Testis (tissue), 2 donors: ENCODE measurements around the gene KLHL29.

Experiments used
- POLR2A ChIP-seq: fragments of 450-650 bp; IDR thresholded peaks from one replicate; pipeline ENCODE4 v1.6.1; 2017; ENCODE audit warnings: antibody characterized with exemption, mild to moderate bottlenecking, moderate library complexity
- TF ChIP-seq, protein P1 (sequence below), 3 experiments: fragments of 450-650 bp in 2 of 3; fragments of 200-600 bp in 1 of 3; sonication (generic) in 1 of 3; IDR thresholded peaks; one replicate each; pipeline ENCODE4 v1.5.1; 2016 to 2019; ENCODE audit warnings: antibody characterized with exemption in 3 of 3, mild to moderate bottlenecking in 2 of 3, moderate library complexity in 1 of 3

DNA sequence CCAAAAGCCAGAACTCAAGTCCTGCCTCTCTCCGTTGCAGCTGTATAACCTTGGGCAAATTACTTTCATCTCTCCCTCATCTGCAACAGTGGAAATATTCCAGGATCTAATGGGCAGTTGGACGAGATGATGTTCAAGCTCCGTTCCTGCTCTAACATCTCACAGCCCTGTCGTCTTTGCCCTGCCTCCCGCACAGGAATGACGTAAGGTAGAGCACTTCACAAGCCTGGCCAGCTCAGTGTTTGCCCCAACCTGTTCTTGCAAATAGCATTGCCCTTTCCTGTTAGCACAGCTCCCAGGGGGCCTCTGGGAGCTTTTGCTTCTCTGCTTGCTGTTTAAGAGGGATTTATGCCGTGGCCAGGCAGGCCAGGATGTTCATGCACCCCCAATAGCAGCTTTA, 107.9 kb downstream of the KLHL29 start:
- TF ChIP-seq, protein P1, sequence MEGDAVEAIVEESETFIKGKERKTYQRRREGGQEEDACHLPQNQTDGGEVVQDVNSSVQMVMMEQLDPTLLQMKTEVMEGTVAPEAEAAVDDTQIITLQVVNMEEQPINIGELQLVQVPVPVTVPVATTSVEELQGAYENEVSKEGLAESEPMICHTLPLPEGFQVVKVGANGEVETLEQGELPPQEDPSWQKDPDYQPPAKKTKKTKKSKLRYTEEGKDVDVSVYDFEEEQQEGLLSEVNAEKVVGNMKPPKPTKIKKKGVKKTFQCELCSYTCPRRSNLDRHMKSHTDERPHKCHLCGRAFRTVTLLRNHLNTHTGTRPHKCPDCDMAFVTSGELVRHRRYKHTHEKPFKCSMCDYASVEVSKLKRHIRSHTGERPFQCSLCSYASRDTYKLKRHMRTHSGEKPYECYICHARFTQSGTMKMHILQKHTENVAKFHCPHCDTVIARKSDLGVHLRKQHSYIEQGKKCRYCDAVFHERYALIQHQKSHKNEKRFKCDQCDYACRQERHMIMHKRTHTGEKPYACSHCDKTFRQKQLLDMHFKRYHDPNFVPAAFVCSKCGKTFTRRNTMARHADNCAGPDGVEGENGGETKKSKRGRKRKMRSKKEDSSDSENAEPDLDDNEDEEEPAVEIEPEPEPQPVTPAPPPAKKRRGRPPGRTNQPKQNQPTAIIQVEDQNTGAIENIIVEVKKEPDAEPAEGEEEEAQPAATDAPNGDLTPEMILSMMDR (IDR thresholded peaks at IDR 0.05) = no peak
- TF ChIP-seq POLR2A = no peak
